Central memory CD4-positive, alpha-beta T cell (primary cell): ENCODE data around the gene KCNA3.
A peak's percentile ranks its signal among the peaks of the same experiment; 100 is the strongest.
"Not testable (repeated sequence)": the region's sequence is repeated elsewhere in the genome, so short reads cannot be mapped to it uniquely, and the experiment has no call there.

Source experiments
- DNase-seq: peaks from one replicate; pipeline ENCODE4 v3.0.0; 2022

KCNA3 gene

GRCh38 chr1:110676970-110677369 lies 2.2 kb upstream of the KCNA3 start:
- DNase-seq: no peak

GRCh38 chr1:110675060-110675791 lies 486 bp upstream of the KCNA3 start:
- DNase-seq: no peak

GRCh38 chr1:110673805-110674336 lies 869 bp downstream of the KCNA3 start:
- peak; percentile 34 for DNase-seq

GRCh38 chr1:110673197-110673701 lies 1.5 kb downstream of the KCNA3 start:
- no peak for DNase-seq

- DNase-seq: peak; percentile 81
Measured at GRCh38 chr1:110672753-110673108, 2.0 kb downstream of the KCNA3 start.

- peak; percentile 87 for DNase-seq
Measured at GRCh38 chr1:110672001-110672752, 2.6 kb downstream of the KCNA3 start.

- DNase-seq: no peak
Measured at GRCh38 chr1:110671361-110671760, 3.4 kb downstream of the KCNA3 start.

- DNase-seq: peak; percentile 35
Measured at GRCh38 chr1:110668549-110668948, 6.2 kb downstream of the KCNA3 start.

- no peak for DNase-seq
Measured at GRCh38 chr1:110667776-110668175, 7.0 kb downstream of the KCNA3 start.

GRCh38 chr1:110663241-110663640 lies 11.5 kb downstream of the KCNA3 start:
- DNase-seq: no peak

GRCh38 chr1:110659559-110659958 lies 15.2 kb downstream of the KCNA3 start:
- DNase-seq: not testable (repeated sequence)

GRCh38 chr1:110657351-110657750 lies 17.4 kb downstream of the KCNA3 start:
- DNase-seq: no peak

- no peak for DNase-seq
Measured at GRCh38 chr1:110650609-110651008, 24.1 kb downstream of the KCNA3 start.

- DNase-seq: no peak
Measured at GRCh38 chr1:110648417-110648816, 26.3 kb downstream of the KCNA3 start.

GRCh38 chr1:110647254-110647891 lies 27.4 kb downstream of the KCNA3 start:
- peak; percentile 61 for DNase-seq

GRCh38 chr1:110645821-110646735 lies 28.7 kb downstream of the KCNA3 start:
- no peak for DNase-seq

- no peak for DNase-seq
Measured at GRCh38 chr1:110645211-110645610, 29.5 kb downstream of the KCNA3 start.

GRCh38 chr1:110643879-110644472 lies 30.8 kb downstream of the KCNA3 start:
- DNase-seq: no peak

- DNase-seq: no peak
Measured at GRCh38 chr1:110639724-110640386, 34.9 kb downstream of the KCNA3 start.

- no peak for DNase-seq
Measured at GRCh38 chr1:110638556-110638955, 36.2 kb downstream of the KCNA3 start.

- no peak for DNase-seq
Measured at GRCh38 chr1:110638058-110638457, 36.7 kb downstream of the KCNA3 start.
